GM19395 (cell line): Measurements from ENCODE around the gene TOR1B.

ENCODE experiments used
- ATAC-seq: cut with Tn5 transposase; IDR thresholded peaks from one replicate; pipeline ENCODE4 v1.9.1; 2021; ENCODE audit warnings: mild to moderate bottlenecking, moderate library complexity; ENCODE audit not compliant: unreplicated experiment

TOR1B gene

GRCh38 chr9:129812385-129812784 is 9.4 kb downstream of the TOR1B start:
- ATAC-seq, result no peak

GRCh38 chr9:129813661-129814060 is 10.7 kb downstream of the TOR1B start:
- no peak for ATAC-seq

- no peak for ATAC-seq
Measured at GRCh38 chr9:129814432-129815223, 11.6 kb downstream of the TOR1B start.

- ATAC-seq, result no peak
Measured at GRCh38 chr9:129815278-129815677, 12.3 kb downstream of the TOR1B start.

- no peak for ATAC-seq
Measured at GRCh38 chr9:129816501-129817435, 13.8 kb downstream of the TOR1B start.

- no peak for ATAC-seq
Measured at GRCh38 chr9:129822898-129823541, 20.0 kb downstream of the TOR1B start.

GRCh38 chr9:129823542-129823934 is 20.6 kb downstream of the TOR1B start:
- ATAC-seq, result no peak

- peak; percentile 95 for ATAC-seq
Measured at GRCh38 chr9:129823935-129824601, 21.1 kb downstream of the TOR1B start, which contains the start of gene TOR1A. TSS of gene TOR1A (minus strand) at chr9:129824136. CDS start at chr9:129824085, 51 bp downstream.

- no peak for ATAC-seq
Measured at GRCh38 chr9:129826344-129826743, 23.4 kb downstream of the TOR1B start.

- ATAC-seq, result no peak
Measured at GRCh38 chr9:129826759-129827158, 23.8 kb downstream of the TOR1B start.

GRCh38 chr9:129828051-129828450 is 25.1 kb downstream of the TOR1B start:
- no peak for ATAC-seq

GRCh38 chr9:129828969-129829368 is 26.0 kb downstream of the TOR1B start:
- ATAC-seq, result no peak

GRCh38 chr9:129832982-129833381 is 30.0 kb downstream of the TOR1B start:
- no peak for ATAC-seq

- ATAC-seq, result peak; percentile 25
Measured at GRCh38 chr9:129834489-129835127, 31.6 kb downstream of the TOR1B start.

GRCh38 chr9:129835128-129835859 is 32.3 kb downstream of the TOR1B start, which contains the start of the genes C9orf78 and USP20:
TSS of gene C9orf78 (minus strand) at chr9:129835275. CDS start at chr9:129835221, 54 bp downstream.
TSS of gene USP20 (plus strand) at chr9:129835458. CDS start at chr9:129852556, 17,098 bp downstream.
- ATAC-seq, result peak; percentile 85

- ATAC-seq, result no peak
Measured at GRCh38 chr9:129835860-129836223, 32.9 kb downstream of the TOR1B start.

GRCh38 chr9:129836311-129837007 is 33.5 kb downstream of the TOR1B start:
- ATAC-seq, result no peak

- no peak for ATAC-seq
Measured at GRCh38 chr9:129838707-129839259, 35.8 kb downstream of the TOR1B start.
